Fibroblast of lung (primary cell): ENCODE measurements around the gene CHRM4. TPM values are rescaled to one million over a fixed set of nuclear protein-coding genes. Genes with fewer than 3 reads are reported as not detected.

Experiments used
- DNase-seq, 2 donors: peaks; one replicate each; pipeline versions ENCODE4 v3.0.0 to v3.0.0-alpha.2; 2010; ENCODE audit warnings: low read depth in 2 of 2
- H2AFZ ChIP-seq: 2 replicates; pipeline ENCODE4 v1.5.1; 2012; ENCODE audit warnings: low read length, control low read depth, inconsistent platforms
- H3K27ac ChIP-seq: 2 replicates; pipeline ENCODE4 v1.5.1; 2011; ENCODE audit warnings: low read length, control low read depth; ENCODE audit not compliant: insufficient read depth
- H3K27me3 ChIP-seq: 2 replicates; pipeline ENCODE4 v1.5.1; 2011; ENCODE audit warnings: mild to moderate bottlenecking, low read length; ENCODE audit not compliant: control insufficient read depth, insufficient read depth
- H3K36me3 ChIP-seq: 2 replicates; pipeline ENCODE4 v1.5.1; 2011; ENCODE audit warnings: low read length; ENCODE audit not compliant: control insufficient read depth, insufficient read depth
- H3K4me1 ChIP-seq: 2 replicates; pipeline ENCODE4 v1.5.1; 2011; ENCODE audit warnings: low read length; ENCODE audit not compliant: control insufficient read depth, insufficient read depth; ENCODE audit errors: extremely low read depth
- H3K4me2 ChIP-seq: 2 replicates; pipeline ENCODE4 v1.5.1; 2011; ENCODE audit warnings: low read length, control low read depth; ENCODE audit not compliant: insufficient read depth; ENCODE audit errors: extremely low read depth
- H3K4me3 ChIP-seq, 4 experiments: fragments of 200-600 bp in 1 of 4; sonication (generic) in 1 of 4; replicated peaks in 1 of 4; 2 replicates each; pipeline ENCODE4 v1.5.1; 2011 to 2016; ENCODE audit warnings: low read length in 4 of 4, low read depth in 3 of 4, mild to moderate bottlenecking in 3 of 4, control low read depth in 2 of 4, inconsistent platforms in 1 of 4, mixed read lengths in 1 of 4; ENCODE audit not compliant: insufficient read depth in 1 of 4; ENCODE audit errors: control extremely low read depth in 1 of 4
- H3K79me2 ChIP-seq: 2 replicates; pipeline ENCODE4 v1.5.1; 2012; ENCODE audit warnings: mild to moderate bottlenecking, low read length, inconsistent platforms; ENCODE audit not compliant: control insufficient read depth, insufficient read depth
- H3K9ac ChIP-seq: 2 replicates; pipeline ENCODE4 v1.5.1; 2011; ENCODE audit warnings: mild to moderate bottlenecking, low read length, control low read depth; ENCODE audit not compliant: insufficient read depth
- H3K9me3 ChIP-seq: 2 replicates; pipeline ENCODE4 v1.5.1; 2012; ENCODE audit warnings: low read depth, low read length; ENCODE audit not compliant: control insufficient read depth, insufficient read depth
- H4K20me1 ChIP-seq: 2 replicates; pipeline ENCODE4 v1.5.1; 2011; ENCODE audit warnings: low read length; ENCODE audit not compliant: control insufficient read depth, insufficient read depth; ENCODE audit errors: extremely low read depth
- CTCF ChIP-seq, 2 donors: IDR thresholded peaks in 1 of 2; conservative IDR thresholded peaks in 1 of 2; 1 replicate in 1 of 2; 2 replicates in 1 of 2; pipeline ENCODE4 v1.5.1; 2011 to 2012; ENCODE audit warnings: low read length in 2 of 2, control low read depth in 1 of 2, inconsistent platforms in 1 of 2, low read depth in 1 of 2, mild to moderate bottlenecking in 1 of 2
- EZH2 ChIP-seq: IDR thresholded peaks from 2 replicates; pipeline ENCODE4 v1.5.1; 2012; ENCODE audit warnings: low read length, control low read depth, mild to moderate bottlenecking; ENCODE audit errors: missing control alignments
- polyA minus RNA-seq: library from RNA; depleted of rRNA, polyadenylated mRNA; stranded (reverse); fragments of >200 nt; gene quantifications from 2 replicates; pipeline ENCODE4 v1.2.3, GENCODE V29; 2011; ENCODE audit warnings: low replicate concordance
- polyA plus RNA-seq, 2 donors: library from polyadenylated mRNA; depleted of rRNA in 1 of 2; stranded (reverse) in 1 of 2; unstranded in 1 of 2; fragments of >200 nt; gene quantifications; 2 replicates each; pipeline ENCODE4 v1.2.1, GENCODE V29; 2011 to 2012; ENCODE audit warnings: missing spikeins in 1 of 2
- total RNA-seq: library from RNA; depleted of rRNA; stranded (reverse); fragments of >200 nt; gene quantifications from 2 replicates; pipeline ENCODE4 v1.2.1, GENCODE V29; 2014

Gene CHRM4
- total RNA-seq (under 0.01 TPM in 1 of 2 replicates, not detected in the other), polyA plus RNA-seq (0.03 and 0.05 TPM in 2 replicates), polyA minus RNA-seq (0.82 TPM in 1 of 2 replicates, not detected in the other)
- 0.14 TPM in 1 of 2 replicates, not detected in the other for polyA plus RNA-seq (2012)

GRCh38 chr11:46391578-46392420 is at the start of gene CHRM4:
Gene CHRM4, minus strand, starts transcription at chr11:46391776. Its CDS starts 5,219 bp downstream, at chr11:46386557.
- H2AFZ ChIP-seq: no peak within 1 kb of the TSS
- peaks cover 5% of the 10 kb centered on the region for H3K4me1 ChIP-seq
- no peaks in the 10 kb centered on the region for H3K79me2 ChIP-seq
- H3K36me3 ChIP-seq: no peaks in the 10 kb centered on the region
- peak within 1 kb of the TSS; percentile 78 for H3K4me2 ChIP-seq
- no peak within 1 kb of the TSS for H3K27ac ChIP-seq
- no peak within 1 kb of the TSS for H3K9ac ChIP-seq
- peak; percentile 24 to 32 for DNase-seq
- H4K20me1 ChIP-seq: no peaks in the 10 kb centered on the region
- H3K4me3 ChIP-seq: peak within 1 kb of the TSS; percentile 21 to 47 (median 36)
- no peak for TF ChIP-seq EZH2
- peak in 1 of 2 donors; percentile 36 for TF ChIP-seq CTCF (conservative IDR thresholded peaks at IDR 0.05 in 1 of 2, IDR thresholded peaks at IDR 0.05 in 1 of 2; ENCODE audit: low read depth in 1 of 2, low read length in 2 of 2)
- H3K27me3 ChIP-seq: peaks cover 33% of the 10 kb centered on the region
- H3K9me3 ChIP-seq: no peaks in the 10 kb centered on the region

- no peaks in the 10 kb centered on the region for H4K20me1 ChIP-seq
- H3K4me3 ChIP-seq: no peak overlapping the region
- no peak for TF ChIP-seq CTCF (conservative IDR thresholded peaks at IDR 0.05 in 1 of 2, IDR thresholded peaks at IDR 0.05 in 1 of 2; ENCODE audit: low read depth in 1 of 2, low read length in 2 of 2)
- TF ChIP-seq EZH2: no peak
- no peak overlapping the region for H3K9ac ChIP-seq
- no peak overlapping the region for H2AFZ ChIP-seq
- H3K4me1 ChIP-seq: no peaks in the 10 kb centered on the region
- no peak overlapping the region for H3K4me2 ChIP-seq
- no peaks in the 10 kb centered on the region for H3K79me2 ChIP-seq
- no peak for DNase-seq
- H3K9me3 ChIP-seq: no peaks in the 10 kb centered on the region
- H3K36me3 ChIP-seq: peaks cover 9% of the 10 kb centered on the region
- H3K27me3 ChIP-seq: no peaks in the 10 kb centered on the region
- no peak overlapping the region for H3K27ac ChIP-seq
Measured at GRCh38 chr11:46438211-46438610, 46.6 kb upstream of the CHRM4 start.

- no peak overlapping the region for H3K4me3 ChIP-seq
- no peak for TF ChIP-seq EZH2
- TF ChIP-seq CTCF (conservative IDR thresholded peaks at IDR 0.05 in 1 of 2, IDR thresholded peaks at IDR 0.05 in 1 of 2; ENCODE audit: low read depth in 1 of 2, low read length in 2 of 2): no peak
- no peaks in the 10 kb centered on the region for H3K4me1 ChIP-seq
- H3K79me2 ChIP-seq: no peaks in the 10 kb centered on the region
- no peaks in the 10 kb centered on the region for H4K20me1 ChIP-seq
- H3K27me3 ChIP-seq: no peaks in the 10 kb centered on the region
- peaks cover 10% of the 10 kb centered on the region for H3K36me3 ChIP-seq
- no peak overlapping the region for H3K4me2 ChIP-seq
- no peak overlapping the region for H3K27ac ChIP-seq
- no peak for DNase-seq
- no peaks in the 10 kb centered on the region for H3K9me3 ChIP-seq
- H2AFZ ChIP-seq: no peak overlapping the region
- H3K9ac ChIP-seq: no peak overlapping the region
Measured at GRCh38 chr11:46437122-46437689, 45.6 kb upstream of the CHRM4 start.
